Stimulated activated naive CD4-positive, alpha-beta T cell treated with Interleukin-2 at 50 U/mL for 16 hours (primary cell): ENCODE results near the gene CKB.

ENCODE experiments used
- DNase-seq: peaks from one replicate; lab custom pipeline; 2025; lab: John Stamatoyannopoulos, UW

CKB gene

DNA sequence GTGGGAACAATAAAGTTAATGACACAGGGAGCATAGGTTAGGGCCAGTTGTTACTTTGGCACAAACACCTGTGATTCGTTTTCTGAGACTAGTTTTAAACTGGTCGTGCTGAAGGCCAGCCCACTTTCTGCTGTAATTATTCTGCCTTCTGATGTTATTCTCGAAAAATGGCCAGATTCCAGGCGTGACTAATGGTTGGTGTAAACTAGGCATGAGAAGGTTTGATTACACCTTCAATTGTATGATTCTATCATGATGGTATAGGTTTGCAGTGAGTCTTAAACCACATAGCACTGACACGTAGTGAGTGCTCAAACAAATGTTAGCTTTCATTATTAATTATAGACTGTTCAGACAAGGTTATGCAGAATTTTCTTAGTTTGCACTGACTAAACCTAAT, 39.0 kb downstream of the CKB start:
- no peak for DNase-seq

DNA sequence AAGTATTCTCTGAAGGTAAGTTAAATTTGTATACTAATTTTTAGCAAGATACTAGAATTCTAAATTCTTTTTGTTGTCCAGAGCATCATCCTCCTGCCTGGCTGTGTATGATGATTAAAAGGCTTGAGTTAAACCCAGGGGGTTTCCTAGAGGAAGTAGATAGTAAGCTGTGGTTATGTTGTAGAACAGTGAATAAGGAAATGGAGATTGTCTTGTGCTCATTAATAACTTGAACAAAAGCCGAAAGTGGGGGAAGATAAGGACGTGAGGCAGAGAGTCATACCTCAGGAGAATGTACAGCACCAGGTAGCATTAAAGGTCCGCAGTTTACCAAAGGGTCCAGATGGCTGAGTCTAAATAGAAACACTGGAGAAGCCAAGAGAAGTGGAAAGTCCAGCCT, 42.0 kb downstream of the CKB start:
- DNase-seq, result no peak

- DNase-seq, result no peak
Observed at GRCh38 chr14:103476631-103477030, 46.0 kb downstream of the CKB start.

DNA sequence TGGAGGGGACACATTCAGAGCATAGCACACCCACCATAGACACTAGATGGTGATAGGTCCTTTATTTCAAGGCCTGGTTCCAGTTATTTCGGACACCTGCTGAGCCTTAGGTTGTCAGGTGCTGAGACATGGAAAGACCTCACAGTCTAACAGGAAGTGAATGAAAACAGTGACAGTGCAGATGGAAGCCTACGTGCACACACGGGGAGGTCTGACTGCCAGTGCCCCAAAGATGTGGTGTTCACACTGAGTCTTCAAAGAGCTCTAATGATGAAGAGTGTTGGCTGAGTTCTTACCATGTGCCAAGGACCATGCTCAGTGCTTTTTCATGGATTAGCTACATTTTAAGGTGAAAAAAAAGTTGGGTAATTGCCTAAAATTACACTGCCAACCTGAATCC, 46.6 kb downstream of the CKB start:
- no peak for DNase-seq

- no peak for DNase-seq
Observed at GRCh38 chr14:103474893-103475292, 47.7 kb downstream of the CKB start.

- no peak for DNase-seq
Observed at GRCh38 chr14:103472939-103473338, 49.7 kb downstream of the CKB start.
